Measurements from ENCODE around the gene NRARP. TPM values are rescaled to one million over a fixed set of nuclear protein-coding genes. Genes with fewer than 3 reads are reported as not detected.
"Not testable (repeated sequence)": the region's sequence is repeated elsewhere in the genome, so short reads cannot be mapped to it uniquely, and the experiment has no call there.

Gene NRARP
- 1.5 and 1.8 TPM in 2 replicates for total RNA-seq

- intact Hi-C loops (cut with micrococcal nuclease) = loop anchor here (1.0 to 5.0 kb wide), 4 partner anchors 8 to 305 kb away; partner anchors contain the start of genes ARRDC1, EXD3 and NOXA1
Measured at GRCh38 chr9:137302118-137302448, at the start of gene NRARP. Gene NRARP (minus strand): TSS chr9:137302271. CDS start chr9:137301928, 343 bp downstream.

DNA sequence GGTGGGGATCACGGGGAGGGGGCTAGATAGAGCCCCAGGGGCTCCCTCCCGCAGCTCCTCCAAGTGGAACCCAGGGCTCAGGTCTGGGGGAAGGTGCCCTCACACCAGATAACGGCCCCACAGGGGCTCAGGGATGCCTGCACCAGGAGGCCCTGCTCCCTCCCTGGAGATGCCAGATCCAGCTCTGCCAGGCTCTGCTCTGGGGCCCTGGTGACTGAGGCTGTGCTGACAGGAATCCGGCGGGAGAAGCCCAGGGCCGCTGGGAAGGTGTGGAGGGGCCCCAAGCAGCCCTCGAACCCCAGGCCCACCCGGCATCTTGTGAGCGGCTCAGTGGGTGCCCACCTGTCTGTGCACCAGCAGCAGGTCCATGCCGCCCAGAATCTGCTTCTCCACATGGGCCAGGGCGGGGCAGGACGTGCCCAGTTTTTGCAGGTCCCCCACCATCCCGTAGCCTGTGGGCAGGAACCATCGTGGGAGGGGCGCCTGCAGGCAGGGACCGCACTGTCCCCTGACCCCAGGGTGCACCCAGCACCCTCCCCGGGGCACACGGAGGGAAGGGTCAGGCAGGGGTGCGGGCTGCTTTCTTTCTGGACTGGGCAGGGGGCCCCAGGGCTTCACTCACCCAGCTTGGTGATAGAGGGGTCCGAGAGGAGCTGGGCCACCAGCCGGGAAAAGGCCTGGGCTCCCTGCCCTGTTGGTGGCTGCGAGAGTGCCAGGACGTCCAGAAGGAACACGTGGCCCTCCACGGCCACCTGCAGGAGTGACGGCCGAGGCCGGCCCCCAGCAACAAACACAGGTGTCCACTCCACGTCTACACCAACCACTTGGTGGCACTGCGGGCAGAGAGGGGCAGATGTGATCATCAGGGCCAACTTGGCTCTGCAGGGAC, 48.9 kb upstream of the NRARP start:
- intact Hi-C loops (cut with micrococcal nuclease) = no loop called here

DNA sequence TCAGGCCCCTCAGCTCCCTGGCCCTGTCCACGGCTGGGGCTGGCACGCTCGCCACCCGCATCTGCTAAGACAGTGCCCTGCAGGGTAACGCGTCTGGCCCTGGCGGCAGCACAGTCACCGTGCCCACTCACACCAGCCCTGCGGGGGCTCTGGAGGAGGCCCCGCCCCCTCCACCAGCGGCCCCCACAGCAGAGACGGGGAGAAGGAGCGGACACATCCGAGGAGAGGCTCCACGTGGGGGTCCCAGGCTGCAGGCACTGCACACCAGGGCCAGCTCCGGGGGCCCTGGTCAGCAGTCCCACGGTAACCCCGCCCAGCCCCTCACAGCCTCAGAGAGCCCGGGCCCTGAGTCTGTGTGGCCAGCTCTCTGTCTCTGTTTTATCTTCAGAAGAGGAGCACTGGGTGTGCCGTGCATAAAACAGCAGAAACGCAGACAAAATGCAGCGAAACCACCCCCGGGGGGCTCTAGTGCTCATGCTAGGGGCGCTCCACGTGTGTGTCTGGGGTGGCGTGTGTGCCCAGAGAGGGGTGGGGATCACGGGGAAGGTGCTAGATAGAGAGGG, 47.5 kb upstream of the NRARP start:
- intact Hi-C loops (cut with micrococcal nuclease) = no loop called here

DNA sequence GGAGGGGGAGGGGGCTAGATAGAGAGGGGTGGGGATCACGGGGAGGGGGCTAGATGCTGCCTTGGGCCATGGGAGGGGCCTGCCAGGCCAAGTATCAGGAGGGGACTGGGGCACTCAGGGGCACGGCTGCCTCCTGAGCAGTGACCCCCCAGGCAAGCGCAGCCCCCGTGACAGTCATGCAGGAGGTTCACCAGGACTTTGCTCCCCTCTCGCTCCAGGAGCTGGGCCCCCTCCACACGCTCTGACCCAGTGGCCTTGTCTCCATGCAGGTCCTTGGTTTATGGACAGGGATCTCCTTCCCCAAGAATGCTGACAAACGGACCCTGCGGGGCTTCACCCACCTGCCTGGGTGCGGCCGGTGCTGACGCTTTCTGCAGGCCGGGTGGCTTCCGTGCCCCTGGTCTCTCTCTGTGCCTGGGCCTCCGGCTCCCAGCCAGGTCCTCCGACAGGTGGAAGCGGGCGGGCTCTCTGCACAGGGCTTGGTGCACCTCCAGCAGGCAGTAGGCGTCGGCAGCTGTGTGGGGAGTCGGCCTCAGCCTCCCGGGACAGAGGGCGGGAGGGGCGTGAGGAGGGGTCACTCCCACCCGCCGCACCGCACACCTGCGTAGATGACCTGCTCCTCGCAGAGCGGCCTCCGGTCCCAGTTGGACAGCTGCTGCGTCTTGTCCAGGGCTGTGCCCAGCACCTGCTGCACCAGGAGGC, 46.8 kb upstream of the NRARP start:
- intact Hi-C loops (cut with micrococcal nuclease) = no loop called here

GRCh38 chr9:137347928-137348327, 45.9 kb upstream of the NRARP start:
- intact Hi-C loops (cut with micrococcal nuclease) = no loop called here

- intact Hi-C loops (cut with micrococcal nuclease) = no loop called here
Measured at GRCh38 chr9:137342482-137342881, 40.4 kb upstream of the NRARP start.

- intact Hi-C loops (cut with micrococcal nuclease) = no loop called here
Measured at GRCh38 chr9:137341227-137341626, 39.2 kb upstream of the NRARP start.

GRCh38 chr9:137339908-137340462, 37.9 kb upstream of the NRARP start:
- intact Hi-C loops (cut with micrococcal nuclease) = not testable (repeated sequence)

GRCh38 chr9:137339045-137339907, 37.2 kb upstream of the NRARP start:
- intact Hi-C loops (cut with micrococcal nuclease) = no loop called here

- intact Hi-C loops (cut with micrococcal nuclease) = no loop called here
Measured at GRCh38 chr9:137336735-137337134, 34.7 kb upstream of the NRARP start.

GRCh38 chr9:137333016-137333671, 31.1 kb upstream of the NRARP start:
- intact Hi-C loops (cut with micrococcal nuclease) = no loop called here

- intact Hi-C loops (cut with micrococcal nuclease) = no loop called here
Measured at GRCh38 chr9:137331929-137332328, 29.9 kb upstream of the NRARP start.

- intact Hi-C loops (cut with micrococcal nuclease) = no loop called here
Measured at GRCh38 chr9:137330689-137331088, 28.6 kb upstream of the NRARP start.

DNA sequence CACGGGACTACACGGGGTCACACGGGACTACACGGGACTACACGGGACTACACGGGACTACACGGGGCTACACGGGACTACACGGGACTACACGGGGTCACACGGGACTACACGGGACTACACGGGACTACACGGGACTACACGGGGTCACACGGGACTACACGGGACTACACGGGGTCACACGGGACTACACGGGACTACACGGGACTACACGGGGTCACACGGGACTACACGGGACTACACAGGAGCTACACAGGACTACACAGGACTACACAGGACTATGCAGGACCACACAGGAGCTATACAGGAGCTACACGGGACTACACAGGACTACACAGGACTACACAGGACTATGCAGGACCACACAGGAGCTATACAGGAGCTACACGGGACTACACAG, 27.5 kb upstream of the NRARP start:
- intact Hi-C loops (cut with micrococcal nuclease) = loop anchor here (5.0 kb wide), 1 partner anchor 482 kb away; the partner anchor contains the start of gene PHPT1

- intact Hi-C loops (cut with micrococcal nuclease) = loop anchor here (2.0 to 5.0 kb wide), 3 partner anchors 17 to 481 kb away; partner anchors contain the start of genes NRARP and PHPT1
Measured at GRCh38 chr9:137327641-137328550, 25.8 kb upstream of the NRARP start.

DNA sequence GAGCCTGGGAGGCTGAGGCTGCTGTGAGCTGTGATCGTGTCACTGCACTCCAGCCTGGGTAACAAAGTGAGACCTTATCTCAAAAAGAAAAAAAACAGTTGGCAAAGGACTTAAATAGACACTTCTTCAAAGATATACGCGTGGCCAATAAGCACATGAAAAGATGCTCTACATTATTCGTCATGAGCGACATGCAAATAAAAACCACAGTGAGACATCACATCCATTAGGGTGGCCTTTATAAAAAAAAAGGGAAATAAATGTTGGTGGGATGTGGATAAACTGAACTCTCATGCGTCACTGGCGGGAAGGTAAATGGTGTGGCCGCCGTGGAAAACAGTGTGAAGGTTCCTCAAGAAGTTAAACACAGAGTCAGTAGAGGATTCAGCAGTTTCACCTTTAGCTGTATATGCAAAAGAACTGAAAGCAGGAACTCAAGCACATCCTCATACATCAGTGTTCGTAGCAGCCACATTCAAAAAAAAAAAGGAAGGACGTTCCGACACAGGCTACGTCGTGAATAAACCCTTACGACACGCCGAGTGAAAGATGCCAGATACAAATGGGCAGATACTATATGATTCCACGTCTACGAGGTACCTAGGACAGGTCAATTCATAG, 24.5 kb upstream of the NRARP start:
- intact Hi-C loops (cut with micrococcal nuclease) = loop anchor here (2.0 to 5.0 kb wide), 3 partner anchors 16 to 479 kb away; partner anchors contain the start of genes NRARP and PHPT1

GRCh38 chr9:137325799-137326198, 23.7 kb upstream of the NRARP start:
- intact Hi-C loops (cut with micrococcal nuclease) = loop anchor here (2.0 to 5.0 kb wide), 3 partner anchors 15 to 478 kb away; partner anchors contain the start of genes NRARP and PHPT1

DNA sequence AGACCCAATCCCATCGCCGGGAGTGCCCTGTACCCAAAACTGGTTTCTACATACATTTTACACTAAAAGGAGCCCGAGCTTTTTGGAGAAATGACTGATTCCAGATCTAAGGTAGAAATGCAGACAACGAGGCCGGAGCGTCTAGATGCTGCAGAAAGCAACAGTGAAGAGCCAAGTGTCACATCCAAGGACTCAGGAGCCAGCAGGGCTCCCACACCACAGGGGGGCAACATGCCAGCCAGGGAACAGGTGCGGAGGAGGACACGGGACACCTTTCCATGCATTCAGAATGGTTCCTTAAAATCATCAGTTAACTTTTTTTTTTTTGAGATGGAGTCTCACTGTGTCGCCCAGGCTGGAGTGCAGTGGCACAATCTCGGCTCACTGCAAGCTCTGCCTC, 23.1 kb upstream of the NRARP start:
- intact Hi-C loops (cut with micrococcal nuclease) = loop anchor here (5.0 kb wide), 1 partner anchor 478 kb away; the partner anchor contains the start of gene PHPT1
